ENCODE measurements around the gene DCUN1D4.

DNA sequence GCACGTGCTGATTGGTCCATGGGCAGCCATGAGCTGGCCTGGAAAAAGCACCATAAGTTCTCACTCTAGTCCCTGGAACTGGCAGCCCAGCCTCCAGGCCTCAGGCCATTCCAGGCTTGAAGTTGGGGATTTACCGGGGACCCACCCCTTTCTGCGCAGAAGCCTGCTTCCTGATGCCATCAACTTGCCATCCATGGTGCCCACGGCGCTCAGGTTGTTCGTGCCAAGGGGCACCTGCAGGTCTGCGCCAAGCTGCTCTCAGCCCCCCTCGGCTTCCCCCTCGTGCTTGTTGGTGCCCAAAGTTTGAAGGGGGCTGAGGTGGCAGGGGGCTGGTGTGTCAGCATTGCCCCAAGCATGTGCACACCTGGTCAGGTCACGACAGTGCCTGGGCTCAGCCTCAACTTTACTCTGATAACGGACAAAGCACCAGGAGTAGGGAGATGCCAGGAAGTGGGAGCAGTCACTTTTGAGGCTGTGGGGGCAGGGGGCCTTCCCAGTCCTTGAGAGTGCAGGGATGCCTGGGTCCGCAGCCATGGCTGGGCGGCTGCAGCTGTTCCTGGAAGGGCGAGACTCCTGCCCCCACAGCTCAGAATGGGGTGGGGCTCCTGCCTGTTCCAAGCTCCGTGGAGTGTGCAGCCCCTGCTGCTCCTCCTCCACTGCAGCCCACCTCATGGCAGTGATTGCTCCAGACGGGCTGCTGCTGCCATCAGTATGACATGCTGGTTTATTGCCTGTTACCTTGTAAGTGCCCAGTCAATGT lies 24.9 kb downstream of the DCUN1D4 start:
- no peak for TF ChIP-seq POLR2A (IDR thresholded peaks at IDR 0.05; ENCODE audit: low read length)
- TF ChIP-seq GATA1 (IDR thresholded peaks at IDR 0.05; ENCODE audit: low read depth, low read length), result no peak

All from erythroblast (primary cell).